Brain microvascular endothelial cell (primary cell): ENCODE results near the gene ZCCHC24.
"Not testable (repeated sequence)": the region's sequence is repeated elsewhere in the genome, so short reads cannot be mapped to it uniquely, and the experiment has no call there.

Experiments used
- DNase-seq: peaks from one replicate; pipeline ENCODE4 v3.0.0-alpha.2; 2020
- H3K27ac ChIP-seq: fragments of 250-450 bp; sonication (Bioruptor Pico); 2 replicates; pipeline ENCODE4 v1.5.1; 2020; ENCODE audit warnings: mild to moderate bottlenecking, moderate library complexity
- H3K27me3 ChIP-seq: fragments of 250-450 bp; sonication (Bioruptor Pico); replicated peaks from 2 replicates; pipeline ENCODE4 v1.5.1; 2020; ENCODE audit warnings: mild to moderate bottlenecking
- H3K36me3 ChIP-seq: fragments of 250-450 bp; sonication (Bioruptor Pico); replicated peaks from 2 replicates; pipeline ENCODE4 v1.5.1; 2020; ENCODE audit warnings: mild to moderate bottlenecking
- H3K4me3 ChIP-seq: 2 replicates; pipeline ENCODE4 v1.5.1; 2011; ENCODE audit warnings: low read depth, mild to moderate bottlenecking, control low read depth, low read length, moderate library complexity
- CTCF ChIP-seq: IDR thresholded peaks from 2 replicates; pipeline ENCODE4 v1.5.1; 2011; ENCODE audit warnings: low read depth, mild to moderate bottlenecking, moderate library complexity, low read length, control low read depth, inconsistent platforms; ENCODE audit errors: missing control alignments
- in situ Hi-C: cut with HindIII; loops from 2 replicates; pipeline ENCODE4 v1.10.0; 2017; ENCODE audit warnings: low sequenced_read_pairs, low pct_ligation_motif_present

The ZCCHC24 gene

GRCh38 chr10:79336739-79337138, 108.7 kb downstream of the ZCCHC24 start:
- no peak for DNase-seq
- in situ Hi-C loops, result no loop called here

DNA sequence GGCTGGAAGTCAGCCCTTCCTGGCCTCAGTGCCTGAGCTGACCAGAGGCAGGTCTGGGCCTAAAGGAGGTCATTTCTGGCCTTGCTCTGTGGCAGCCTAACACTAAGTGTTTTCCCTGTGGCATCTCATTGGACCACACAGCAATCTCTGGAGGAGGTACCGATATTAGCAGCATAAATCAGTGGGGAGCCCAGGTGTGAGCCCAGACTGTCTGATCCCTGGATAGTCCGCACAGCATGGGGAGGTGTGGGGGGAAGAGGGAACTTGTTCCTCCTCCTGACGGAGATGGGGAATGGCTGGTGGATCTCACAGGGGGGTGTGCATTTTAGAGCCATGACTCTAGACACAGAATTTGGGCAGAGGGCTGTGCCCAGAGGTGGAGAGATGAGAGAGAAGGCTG, 109.1 kb downstream of the ZCCHC24 start:
- no peaks in the 10 kb centered on the region for H3K27me3 ChIP-seq
- H3K4me3 ChIP-seq, result no peak overlapping the region
- no peaks in the 10 kb centered on the region for H3K36me3 ChIP-seq
- no peak for TF ChIP-seq CTCF
- in situ Hi-C loops, result no loop called here
- no peak for DNase-seq
- no peak overlapping the region for H3K27ac ChIP-seq

More at GRCh38 chr10:79336739-79337138, 108.7 kb downstream of the ZCCHC24 start:
- no peaks in the 10 kb centered on the region for H3K36me3 ChIP-seq
- H3K4me3 ChIP-seq, result no peak overlapping the region
- H3K27me3 ChIP-seq, result no peaks in the 10 kb centered on the region
- no peak overlapping the region for H3K27ac ChIP-seq
- no peak for TF ChIP-seq CTCF

DNA sequence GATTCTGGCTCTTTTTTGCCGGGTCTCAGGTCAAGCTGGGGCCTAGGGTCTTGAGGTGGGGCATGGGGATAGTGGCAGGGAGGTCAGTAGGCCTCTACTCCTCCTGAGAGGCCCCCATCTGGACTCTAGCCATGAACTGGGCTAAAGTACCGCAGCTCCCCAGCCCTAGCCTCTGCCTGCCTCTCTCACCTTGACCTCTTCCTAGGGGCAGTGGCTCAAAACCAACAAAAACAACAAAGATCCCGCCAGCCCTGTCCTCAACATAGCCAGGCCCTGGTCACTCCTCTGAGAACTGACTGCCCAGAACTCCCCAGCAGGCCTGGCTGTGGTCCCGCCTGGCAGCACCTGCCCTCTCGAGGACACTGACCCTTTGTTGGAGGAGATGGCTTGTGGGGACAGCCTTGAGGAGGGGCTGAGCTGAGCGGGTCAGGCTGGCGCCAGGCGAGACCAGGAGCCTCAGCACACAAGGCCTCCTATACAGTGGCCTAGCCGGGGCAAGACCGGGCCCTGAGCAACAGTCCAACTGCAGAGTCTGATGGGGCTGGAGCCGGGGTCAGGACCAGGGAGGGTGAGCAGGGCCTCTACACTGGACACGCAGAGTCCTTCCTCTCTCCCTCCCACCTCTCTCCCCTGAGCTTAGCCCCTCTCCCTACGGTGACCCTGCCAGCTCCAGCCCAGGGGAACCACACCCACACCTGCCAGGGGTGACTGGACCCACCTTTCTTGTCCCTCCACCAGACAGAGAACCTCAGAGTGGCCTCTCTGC, 109.8 kb downstream of the ZCCHC24 start:
- in situ Hi-C loops, result no loop called here
- Histone ChIP-seq H3K27me3 (no peaks in the 10 kb centered on the region), H3K27ac (no peak overlapping the region), H3K4me3 (no peak overlapping the region), H3K36me3 (no peaks in the 10 kb centered on the region)
- no peak for DNase-seq
- TF ChIP-seq CTCF, result no peak

DNA sequence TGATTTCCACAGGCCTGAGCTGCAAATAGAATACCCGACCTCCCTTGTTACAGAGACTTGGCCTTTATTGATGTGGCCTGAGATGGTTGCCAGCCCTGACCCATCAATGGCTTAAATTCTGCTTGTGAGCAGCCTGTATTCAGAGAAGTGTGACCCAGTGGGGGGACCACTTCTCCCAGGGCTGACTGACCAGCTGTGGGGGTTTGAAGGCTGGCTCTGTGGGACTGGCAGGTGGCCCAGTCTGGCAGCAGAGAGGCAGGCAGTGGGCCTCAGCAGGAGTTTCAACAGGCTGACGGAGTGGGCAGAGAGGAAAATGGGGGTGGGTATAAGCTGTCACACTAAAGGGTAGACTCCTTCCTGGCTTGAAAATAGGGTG, 110.3 kb downstream of the ZCCHC24 start:
- no peak for DNase-seq
- no peaks in the 10 kb centered on the region for H3K36me3 ChIP-seq
- in situ Hi-C loops, result no loop called here
- H3K27ac ChIP-seq, result no peak overlapping the region
- H3K4me3 ChIP-seq, result no peak overlapping the region
- TF ChIP-seq CTCF, result no peak
- H3K27me3 ChIP-seq, result no peaks in the 10 kb centered on the region

GRCh38 chr10:79334573-79334972, 110.9 kb downstream of the ZCCHC24 start:
- no peak overlapping the region for H3K27ac ChIP-seq
- no peak for TF ChIP-seq CTCF
- no peak for DNase-seq
- in situ Hi-C loops, result no loop called here
- H3K27me3 ChIP-seq, result no peaks in the 10 kb centered on the region
- H3K36me3 ChIP-seq, result no peaks in the 10 kb centered on the region
- H3K4me3 ChIP-seq, result no peak overlapping the region

DNA sequence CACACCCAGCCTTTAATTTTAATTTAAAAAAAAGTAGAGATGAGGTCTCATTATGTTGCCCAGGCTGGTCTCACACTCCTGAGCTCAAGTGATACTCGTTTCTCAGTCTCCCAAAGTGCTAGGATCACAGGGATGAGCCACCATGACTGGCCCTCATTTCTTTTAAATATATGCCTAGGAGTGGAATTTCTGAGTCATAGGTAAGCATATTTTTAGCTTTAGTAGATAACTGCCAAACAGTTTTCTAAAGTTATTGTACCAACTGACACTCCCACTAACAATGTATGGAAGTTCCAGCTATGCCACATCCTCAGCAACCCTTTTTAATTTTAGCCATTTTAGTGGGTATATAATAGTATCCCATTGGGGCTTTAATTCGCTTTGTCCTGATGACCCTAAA, 111.9 kb downstream of the ZCCHC24 start:
- Histone ChIP-seq H3K36me3 (no peaks in the 10 kb centered on the region), H3K27ac (peak overlapping the region; percentile 12), H3K27me3 (no peaks in the 10 kb centered on the region), H3K4me3 (no peak overlapping the region)
- in situ Hi-C loops, result no loop called here
- TF ChIP-seq CTCF, result no peak
- DNase-seq, result peak; percentile 38

DNA sequence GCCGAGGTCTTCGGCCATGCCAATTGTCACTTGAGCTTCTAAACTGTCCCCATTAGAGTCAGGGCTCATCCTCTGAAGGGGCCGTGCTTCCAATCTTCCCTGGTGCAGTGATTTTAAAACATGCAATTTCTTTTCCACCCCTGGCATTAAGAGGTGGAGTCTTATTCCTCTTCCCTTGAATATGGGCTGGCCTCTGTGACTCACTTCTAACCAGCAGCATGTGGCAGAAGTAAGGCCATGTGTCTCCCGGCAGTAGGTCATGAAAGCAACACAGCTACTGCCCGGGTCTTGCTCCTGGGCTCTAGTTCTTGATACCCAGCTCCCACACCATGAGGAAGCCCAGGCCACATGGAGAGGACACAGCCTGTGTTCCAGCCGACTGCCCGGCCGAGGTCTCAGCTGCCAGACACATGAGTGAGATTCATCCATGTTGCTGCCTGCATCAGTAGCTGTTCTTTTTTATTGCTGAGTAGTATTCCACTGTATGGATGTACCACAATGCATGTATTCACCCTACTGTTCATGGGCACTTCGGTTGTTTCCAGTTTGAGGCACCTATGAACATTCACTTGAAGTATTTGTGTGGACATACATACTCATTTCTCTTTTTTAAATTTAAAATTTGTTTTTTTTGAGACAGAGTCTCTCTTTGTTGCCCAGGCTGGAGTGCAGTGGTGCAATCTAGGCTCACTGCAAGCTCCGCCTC, 112.7 kb downstream of the ZCCHC24 start:
- H3K27me3 ChIP-seq, in situ Hi-C loops, H3K36me3 ChIP-seq, H3K4me3 ChIP-seq, DNase-seq: not testable (repeated sequence)
- peak overlapping the region; percentile 12 for H3K27ac ChIP-seq
